Right lung (tissue), 5 donors: ENCODE measurements around the gene PDE12. TPM values are rescaled to one million over a fixed set of nuclear protein-coding genes. Genes with fewer than 3 reads are reported as not detected.
"Not testable (repeated sequence)": the region's sequence is repeated elsewhere in the genome, so short reads cannot be mapped to it uniquely, and the experiment has no call there.

Source experiments
- DNase-seq, 2 donors: peaks; one replicate each; pipeline ENCODE4 v3.0.0-alpha.2; 2013
- polyA plus RNA-seq, 5 donors: library from polyadenylated mRNA; unstranded; fragments of 120-200 nt; gene quantifications; one replicate each; pipeline versions ENCODE4 v1.2.1 to v1.2.3, GENCODE V29; 2013; ENCODE audit warnings: inconsistent platforms in 1 of 5, low replicate concordance in 1 of 5; ENCODE audit not compliant: insufficient read length in 5 of 5, insufficient read depth in 1 of 5

Gene PDE12
- polyA plus RNA-seq, 5 donors, result 9.1 to 11.2 (median 10.1) TPM

GRCh38 chr3:57577801-57578200 lies 21.7 kb downstream of the PDE12 start:
- DNase-seq, result no peak

DNA sequence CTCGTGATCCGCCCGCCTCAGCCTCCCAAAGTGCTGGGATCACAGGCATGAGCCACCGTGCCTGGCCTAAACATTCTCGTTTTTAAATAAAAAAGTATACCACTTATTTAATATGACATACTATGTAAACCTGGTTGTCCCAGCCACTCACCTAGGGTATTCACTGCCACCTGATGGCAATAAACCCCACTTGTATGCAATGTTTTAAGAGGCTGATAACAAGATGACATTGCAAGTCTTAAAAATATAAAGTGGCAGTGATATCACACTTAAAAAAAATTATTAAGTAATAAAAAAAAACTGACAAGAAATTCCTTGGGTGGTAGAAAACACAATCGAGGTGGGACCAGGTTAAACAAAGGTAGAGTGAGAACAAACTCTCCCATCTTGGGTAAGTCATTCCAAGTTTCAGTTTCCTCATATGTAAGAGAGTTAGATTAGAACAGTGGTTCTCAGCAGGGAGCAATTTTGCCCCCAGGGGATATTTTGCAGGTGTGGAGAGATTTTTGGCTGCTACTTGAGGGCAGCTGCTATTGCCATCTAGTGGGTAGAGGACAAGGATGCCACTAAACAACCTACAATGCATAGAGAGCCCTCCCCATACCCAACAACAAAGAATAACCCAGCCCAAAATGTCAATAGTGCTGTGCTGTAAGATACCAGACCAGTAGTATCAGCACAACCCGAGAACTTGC lies 26.5 kb downstream of the PDE12 start:
- no peak for DNase-seq

- DNase-seq, result no peak
Measured at GRCh38 chr3:57583544-57583943, 27.5 kb downstream of the PDE12 start.

DNA sequence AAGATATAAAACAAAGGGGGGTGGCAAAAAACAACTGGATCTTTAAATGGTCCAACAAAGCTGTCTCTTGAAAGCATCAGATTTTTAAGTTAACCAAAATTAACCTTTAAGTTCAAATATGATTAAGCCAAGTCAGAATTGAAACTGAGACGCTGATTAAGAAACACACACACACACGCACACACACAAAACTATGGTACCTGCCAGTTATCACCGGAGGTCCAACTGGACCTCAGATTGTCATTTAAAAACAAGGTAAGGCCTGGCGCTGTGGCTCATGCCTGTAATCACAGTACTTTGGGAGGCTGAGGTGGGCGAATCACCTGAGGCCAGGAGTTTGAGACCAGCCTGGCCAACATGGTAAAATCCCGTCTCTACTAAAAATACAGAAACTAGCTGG lies 30.7 kb downstream of the PDE12 start:
- no peak for DNase-seq

- DNase-seq, result no peak
Measured at GRCh38 chr3:57587905-57588304, 31.8 kb downstream of the PDE12 start.

- no peak for DNase-seq
Measured at GRCh38 chr3:57592306-57592705, 36.2 kb downstream of the PDE12 start.

DNA sequence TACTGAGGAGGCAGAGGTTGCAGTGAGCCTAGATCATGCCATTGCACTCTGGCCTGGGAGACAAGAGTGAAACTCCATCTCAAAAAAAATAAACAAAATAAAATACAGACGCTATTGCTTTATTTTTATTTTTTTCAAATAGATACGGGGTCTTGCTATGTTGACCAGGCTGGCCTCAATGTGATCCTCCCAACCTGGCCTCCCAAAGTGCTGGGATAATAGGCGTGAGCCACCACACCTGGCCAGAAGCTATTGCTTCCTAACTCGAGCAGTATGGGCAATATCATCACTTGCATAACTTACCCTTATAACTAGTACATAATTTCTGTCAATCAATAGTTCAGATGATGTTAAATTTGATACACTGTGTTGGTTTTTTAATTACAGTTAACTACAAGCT lies 38.1 kb downstream of the PDE12 start:
- no peak for DNase-seq

GRCh38 chr3:57594576-57594975 lies 38.5 kb downstream of the PDE12 start:
- no peak for DNase-seq

GRCh38 chr3:57596495-57597126 lies 40.5 kb downstream of the PDE12 start:
- DNase-seq, result peak; percentile 72 to 74

DNA sequence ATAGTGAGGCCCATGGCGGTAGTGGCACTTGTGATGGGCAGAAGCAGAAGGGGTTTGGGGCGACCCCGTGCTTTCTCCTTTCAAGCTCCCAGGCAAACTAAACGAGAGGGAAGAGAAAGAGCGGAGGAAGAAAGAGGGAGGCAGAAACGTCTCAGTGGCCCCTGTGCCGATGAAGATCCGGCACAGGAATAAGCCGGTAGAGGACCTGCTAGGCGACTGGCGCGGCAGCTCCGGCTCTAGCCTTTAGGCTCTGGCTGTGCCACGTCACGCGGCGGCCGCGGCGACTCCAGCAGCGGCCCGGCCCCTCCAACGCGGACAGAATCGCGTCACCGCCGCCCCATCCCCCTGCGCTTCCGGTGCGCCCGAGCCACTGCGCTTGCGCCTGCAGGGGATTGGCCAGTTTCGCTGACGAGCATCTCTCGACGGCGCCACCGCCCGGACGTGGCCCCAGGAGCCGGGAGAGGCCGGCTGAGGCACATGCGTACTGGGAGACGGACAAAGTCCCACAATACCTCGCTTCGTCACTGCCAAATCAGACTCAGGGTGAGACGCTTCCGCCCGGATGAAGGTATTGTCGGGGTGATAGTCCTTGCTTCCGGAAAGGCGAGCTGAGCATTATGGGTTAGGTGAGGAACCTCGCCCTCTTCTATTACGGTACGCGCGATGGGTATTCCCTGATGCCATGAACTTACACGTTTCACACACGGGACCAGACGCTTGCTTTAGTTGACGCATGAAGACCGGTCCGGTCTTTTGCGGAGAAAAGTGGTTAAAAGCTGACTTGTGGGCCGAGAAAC lies 41.3 kb downstream of the PDE12 start, which contains the start of gene ARF4:
TSS of gene ARF4 (minus strand) at position 218 of the 797 bp plus-strand sequence. CDS start at position 14, 204 bp downstream.
- DNase-seq, result peak; percentile 99

- no peak for DNase-seq
Measured at GRCh38 chr3:57598765-57599360, 42.8 kb downstream of the PDE12 start.

DNA sequence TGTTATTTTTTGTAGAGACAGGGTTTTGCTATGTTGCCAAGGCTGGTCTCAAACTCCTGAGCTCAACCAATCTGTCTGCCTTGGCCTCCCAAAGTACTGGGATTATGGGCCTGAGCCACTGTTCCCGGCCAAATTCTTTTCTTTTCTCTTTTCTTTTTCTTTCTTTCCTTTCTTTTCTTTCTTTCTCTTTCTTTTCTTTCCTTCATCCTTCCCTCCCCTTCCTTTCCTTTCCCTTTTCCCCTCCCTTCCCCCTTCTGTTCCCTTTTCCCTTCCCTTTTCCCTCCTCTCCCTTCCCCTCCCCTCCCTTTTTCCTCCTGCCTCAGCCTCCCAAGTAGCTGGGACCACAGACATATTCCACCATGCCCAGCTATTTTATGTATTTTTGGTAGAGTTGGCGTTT lies 44.1 kb downstream of the PDE12 start:
- no peak for DNase-seq

GRCh38 chr3:57604971-57605370 lies 48.9 kb downstream of the PDE12 start:
- no peak for DNase-seq

DNA sequence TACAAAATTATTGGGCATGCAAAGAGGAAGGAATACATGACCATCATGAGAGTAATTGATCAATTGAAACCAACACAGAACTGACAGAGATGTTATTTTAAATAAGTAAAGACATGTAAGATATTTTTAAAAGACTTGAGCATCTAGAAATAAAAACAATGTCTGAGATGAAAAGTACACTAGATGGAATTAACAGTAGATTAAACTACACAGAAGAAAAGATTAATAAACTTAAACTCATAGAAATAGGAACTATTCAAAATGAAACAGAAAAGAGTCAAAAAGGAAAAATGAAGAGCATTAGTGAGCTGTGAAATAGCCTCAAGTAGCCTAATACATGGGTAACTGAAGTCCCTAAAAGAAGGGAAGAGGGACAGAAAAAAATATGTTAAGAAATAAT lies 49.6 kb downstream of the PDE12 start:
- no peak for DNase-seq

GRCh38 chr3:57611870-57612269 lies 55.8 kb downstream of the PDE12 start:
- not testable (repeated sequence) for DNase-seq

- DNase-seq, result no peak
Measured at GRCh38 chr3:57616233-57616632, 60.2 kb downstream of the PDE12 start.

Other genes with a start within 250 kb of the PDE12 start
- 10 to 100 TPM in 1 of 5 donors, 1 to 10 TPM in 4; 1.7 to 10.0 (median 7.2) TPM for gene DNAH12, start 11.9 kb upstream of the PDE12 start, polyA plus RNA-seq
- 100 to 1,000 TPM; 221 to 241 (median 226) TPM for gene ARF4, start 41.1 kb downstream of the PDE12 start, polyA plus RNA-seq
- 10 to 100 TPM; 22.2 to 33.9 (median 29.1) TPM for gene DENND6A, start 136.8 kb downstream of the PDE12 start, polyA plus RNA-seq
- gene SLMAP, start 200.0 kb downstream of the PDE12 start, polyA plus RNA-seq, result 10 to 100 TPM; 32.6 to 57.5 (median 54.0) TPM